Astrocyte (in vitro differentiated cells and primary cell): ENCODE data around the gene KCNQ1. TPM values are rescaled to one million over a fixed set of nuclear protein-coding genes. Genes with fewer than 3 reads are reported as not detected.

Experiments used
- DNase-seq: peaks from one replicate; pipeline ENCODE4 v3.0.0-alpha.2; 2010; ENCODE audit warnings: low read depth
- FAIRE-seq: peaks from 2 replicates; lab custom pipeline; 2011; peaks lifted over from hg19 to GRCh38; lab: Jason Lieb, UNC
- H2AFZ ChIP-seq: 2 replicates; pipeline ENCODE4 v1.6.0; 2012; ENCODE audit warnings: low read depth, low read length, inconsistent platforms
- H3K27ac ChIP-seq: 2 replicates; pipeline ENCODE4 v1.5.1; 2011; ENCODE audit warnings: low read depth, low read length, inconsistent platforms
- H3K27me3 ChIP-seq: 2 replicates; pipeline ENCODE4 v1.6.0; 2011; ENCODE audit warnings: low read length, inconsistent platforms; ENCODE audit not compliant: insufficient read depth
- H3K36me3 ChIP-seq: 2 replicates; pipeline ENCODE4 v1.5.1; 2011; ENCODE audit warnings: low read length, inconsistent platforms; ENCODE audit not compliant: insufficient read depth
- H3K4me1 ChIP-seq: 2 replicates; pipeline ENCODE4 v1.5.1; 2011; ENCODE audit warnings: low read length, inconsistent platforms; ENCODE audit not compliant: insufficient read depth
- H3K4me2 ChIP-seq: 2 replicates; pipeline ENCODE4 v1.6.0; 2012; ENCODE audit warnings: low read length, inconsistent platforms
- H3K4me3 ChIP-seq: 2 replicates; pipeline ENCODE4 v1.5.1; 2011; ENCODE audit warnings: low read depth, mild to moderate bottlenecking, low read length, inconsistent platforms; ENCODE audit not compliant: insufficient read depth
- H3K79me2 ChIP-seq: 2 replicates; pipeline ENCODE4 v1.6.0; 2012; ENCODE audit warnings: mild to moderate bottlenecking, low read length, inconsistent platforms; ENCODE audit not compliant: insufficient read depth
- H3K9ac ChIP-seq: 2 replicates; pipeline ENCODE4 v1.6.0; 2012; ENCODE audit warnings: mild to moderate bottlenecking, low read length, inconsistent platforms
- H3K9me3 ChIP-seq: 2 replicates; pipeline ENCODE4 v1.5.1; 2012; ENCODE audit warnings: low read depth, mild to moderate bottlenecking, low read length, inconsistent platforms; ENCODE audit not compliant: insufficient read depth
- H4K20me1 ChIP-seq: 2 replicates; pipeline ENCODE4 v1.6.0; 2012; ENCODE audit warnings: low read length, inconsistent platforms; ENCODE audit not compliant: insufficient read depth
- H3K27ac Mint-ChIP-seq: one replicate; pipeline ENCODE4 v1.8.0; 2021; ENCODE audit warnings: mild to moderate bottlenecking, mixed read lengths; ENCODE audit not compliant: unreplicated experiment
- H3K27me3 Mint-ChIP-seq: one replicate; pipeline ENCODE4 v1.8.0; 2021; ENCODE audit warnings: low read depth, mixed read lengths; ENCODE audit not compliant: unreplicated experiment
- H3K36me3 Mint-ChIP-seq: one replicate; pipeline ENCODE4 v1.8.0; 2021; ENCODE audit warnings: low read depth, mixed read lengths; ENCODE audit not compliant: unreplicated experiment
- H3K4me1 Mint-ChIP-seq: one replicate; pipeline ENCODE4 v1.8.0; 2021; ENCODE audit warnings: low read depth, mixed read lengths; ENCODE audit not compliant: unreplicated experiment
- H3K4me3 Mint-ChIP-seq: one replicate; pipeline ENCODE4 v1.8.0; 2021; ENCODE audit warnings: mild to moderate bottlenecking, moderate library complexity, mixed read lengths; ENCODE audit not compliant: unreplicated experiment
- H3K9me3 Mint-ChIP-seq: one replicate; pipeline ENCODE4 v1.8.0; 2021; ENCODE audit warnings: mild to moderate bottlenecking, mixed read lengths; ENCODE audit not compliant: unreplicated experiment
- CTCF ChIP-seq: IDR thresholded peaks from 2 replicates; pipeline ENCODE4 v1.5.1; 2011; ENCODE audit warnings: low read depth, mild to moderate bottlenecking, inconsistent platforms, low read length, moderate library complexity; ENCODE audit not compliant: insufficient read depth
- EZH2 ChIP-seq: IDR thresholded peaks from 2 replicates; pipeline ENCODE4 v1.6.1; 2012; ENCODE audit warnings: mild to moderate bottlenecking, low read length, inconsistent platforms; ENCODE audit not compliant: insufficient read depth
- total RNA-seq: library from RNA; stranded (reverse); gene quantifications from 2 replicates; pipeline ENCODE4 v1.2.1, GENCODE V29; 2021

The KCNQ1 gene
- total RNA-seq, 1 donor from 2014 or later = not detected

GRCh38 chr11:2688381-2689231 is 243.8 kb downstream of the KCNQ1 start:
- Histone ChIP-seq H4K20me1 (peaks cover 100% of the 10 kb centered on the region), H3K4me1 (no peaks in the 10 kb centered on the region)
- peaks cover 25% of the 10 kb centered on the region for H3K4me1 Mint-ChIP-seq

GRCh38 chr11:2689651-2690575 is 245.1 kb downstream of the KCNQ1 start:
- no peak for FAIRE-seq
- no peaks in the 10 kb centered on the region for H3K9me3 Mint-ChIP-seq
- H3K79me2 ChIP-seq = peaks cover 99% of the 10 kb centered on the region
- no peak overlapping the region for H3K4me3 Mint-ChIP-seq
- H3K4me3 ChIP-seq = no peak overlapping the region
- no peak overlapping the region for H3K9ac ChIP-seq
- no peak overlapping the region for H2AFZ ChIP-seq
- DNase-seq = no peak
- H3K4me1 ChIP-seq = no peaks in the 10 kb centered on the region
- TF ChIP-seq CTCF (no peak), EZH2 (no peak)
- H3K4me2 ChIP-seq = no peak overlapping the region
- peaks cover 25% of the 10 kb centered on the region for H3K4me1 Mint-ChIP-seq
- H3K27me3 Mint-ChIP-seq = peaks cover 4% of the 10 kb centered on the region
- H3K9me3 ChIP-seq = no peaks in the 10 kb centered on the region
- no peak overlapping the region for H3K27ac ChIP-seq
- H4K20me1 ChIP-seq = peaks cover 100% of the 10 kb centered on the region
- H3K36me3 Mint-ChIP-seq = peaks cover 7% of the 10 kb centered on the region
- peak overlapping the region; percentile 9 for H3K27ac Mint-ChIP-seq
- H3K36me3 ChIP-seq = no peaks in the 10 kb centered on the region
- H3K27me3 ChIP-seq = no peaks in the 10 kb centered on the region

More at GRCh38 chr11:2688381-2689231, 243.8 kb downstream of the KCNQ1 start:
- Histone ChIP-seq H3K9ac (no peak overlapping the region), H3K4me3 (no peak overlapping the region), H3K36me3 (no peaks in the 10 kb centered on the region), H3K4me2 (no peak overlapping the region), H2AFZ (no peak overlapping the region), H3K9me3 (no peaks in the 10 kb centered on the region), H3K79me2 (peaks cover 99% of the 10 kb centered on the region), H3K27ac (no peak overlapping the region), H3K27me3 (no peaks in the 10 kb centered on the region)
- DNase-seq = no peak
- H3K27me3 Mint-ChIP-seq = peaks cover 4% of the 10 kb centered on the region
- no peak overlapping the region for H3K4me3 Mint-ChIP-seq
- no peak overlapping the region for H3K27ac Mint-ChIP-seq
- H3K36me3 Mint-ChIP-seq = peaks cover 8% of the 10 kb centered on the region
- TF ChIP-seq CTCF = no peak
- no peak for TF ChIP-seq EZH2
- FAIRE-seq = no peak
- H3K9me3 Mint-ChIP-seq = no peaks in the 10 kb centered on the region
